Fibroblast of villous mesenchyme (primary cell): Measurements from ENCODE around the gene TOM1. TPM values are rescaled to one million over a fixed set of nuclear protein-coding genes. Genes with fewer than 3 reads are reported as not detected.
A peak's percentile ranks its signal among the peaks of the same experiment; 100 is the strongest.

Experiments used
- DNase-seq: peaks from one replicate; pipeline ENCODE4 v3.0.0-alpha.2; 2010; ENCODE audit warnings: low read depth
- H3K4me3 ChIP-seq: 2 replicates; pipeline ENCODE4 v1.5.1; 2011; ENCODE audit warnings: low read depth, mild to moderate bottlenecking, low read length
- total RNA-seq: library from RNA; depleted of rRNA; stranded (reverse); fragments of >200 nt; gene quantifications from 2 replicates; pipeline ENCODE4 v1.2.3, GENCODE V29; 2012
- TF ChIP-seq, protein P1 (sequence below): IDR thresholded peaks from 2 replicates; pipeline ENCODE4 v1.5.1; 2012; ENCODE audit warnings: low read depth, mild to moderate bottlenecking, low read length; ENCODE audit not compliant: insufficient read depth

Gene TOM1
- total RNA-seq, 1 donor: 53.1 TPM

DNA sequence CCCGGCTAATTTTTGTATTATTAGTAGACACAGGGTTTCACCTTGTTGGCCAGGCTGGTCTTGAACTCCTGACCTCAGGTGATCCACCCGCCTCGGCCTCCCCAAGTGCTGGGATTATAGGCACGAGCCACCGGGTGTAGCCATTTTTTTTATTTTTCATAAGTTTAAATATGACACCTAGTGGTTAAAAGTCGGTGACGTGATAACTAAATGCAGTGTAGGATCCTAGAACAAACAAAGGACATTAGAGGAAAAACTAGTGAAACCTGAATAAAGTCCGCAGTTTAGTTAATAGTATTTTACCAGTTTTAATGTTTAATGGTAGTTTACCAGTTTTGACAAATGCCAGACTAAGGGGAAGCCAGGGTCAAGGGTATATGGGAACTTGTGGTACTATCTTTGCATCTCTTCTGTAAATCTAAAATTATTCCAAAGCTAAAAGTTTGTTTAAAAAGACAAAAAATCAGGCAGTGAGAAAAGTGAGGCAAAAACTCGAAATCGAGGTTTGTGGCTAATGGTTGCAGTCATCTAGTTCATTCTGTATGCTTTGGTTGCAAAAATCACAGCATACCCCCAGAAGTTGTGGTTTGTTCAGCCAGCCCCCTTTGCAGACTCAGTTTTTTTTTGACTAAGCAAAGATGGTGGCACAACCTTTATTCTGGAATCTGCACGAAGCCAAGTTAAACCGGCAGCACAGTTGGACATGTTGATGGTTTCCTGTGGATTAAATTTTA, 29.6 kb downstream of the TOM1 start:
- TF ChIP-seq, protein P1, sequence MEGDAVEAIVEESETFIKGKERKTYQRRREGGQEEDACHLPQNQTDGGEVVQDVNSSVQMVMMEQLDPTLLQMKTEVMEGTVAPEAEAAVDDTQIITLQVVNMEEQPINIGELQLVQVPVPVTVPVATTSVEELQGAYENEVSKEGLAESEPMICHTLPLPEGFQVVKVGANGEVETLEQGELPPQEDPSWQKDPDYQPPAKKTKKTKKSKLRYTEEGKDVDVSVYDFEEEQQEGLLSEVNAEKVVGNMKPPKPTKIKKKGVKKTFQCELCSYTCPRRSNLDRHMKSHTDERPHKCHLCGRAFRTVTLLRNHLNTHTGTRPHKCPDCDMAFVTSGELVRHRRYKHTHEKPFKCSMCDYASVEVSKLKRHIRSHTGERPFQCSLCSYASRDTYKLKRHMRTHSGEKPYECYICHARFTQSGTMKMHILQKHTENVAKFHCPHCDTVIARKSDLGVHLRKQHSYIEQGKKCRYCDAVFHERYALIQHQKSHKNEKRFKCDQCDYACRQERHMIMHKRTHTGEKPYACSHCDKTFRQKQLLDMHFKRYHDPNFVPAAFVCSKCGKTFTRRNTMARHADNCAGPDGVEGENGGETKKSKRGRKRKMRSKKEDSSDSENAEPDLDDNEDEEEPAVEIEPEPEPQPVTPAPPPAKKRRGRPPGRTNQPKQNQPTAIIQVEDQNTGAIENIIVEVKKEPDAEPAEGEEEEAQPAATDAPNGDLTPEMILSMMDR: no peak
- DNase-seq: no peak
- H3K4me3 ChIP-seq: no peak overlapping the region

- no peak overlapping the region for H3K4me3 ChIP-seq
- TF ChIP-seq, protein P1: no peak
- DNase-seq: peak; percentile 97
These were observed 30.7 kb downstream of the TOM1 start for GRCh38 chr22:35330258-35330861.

DNA sequence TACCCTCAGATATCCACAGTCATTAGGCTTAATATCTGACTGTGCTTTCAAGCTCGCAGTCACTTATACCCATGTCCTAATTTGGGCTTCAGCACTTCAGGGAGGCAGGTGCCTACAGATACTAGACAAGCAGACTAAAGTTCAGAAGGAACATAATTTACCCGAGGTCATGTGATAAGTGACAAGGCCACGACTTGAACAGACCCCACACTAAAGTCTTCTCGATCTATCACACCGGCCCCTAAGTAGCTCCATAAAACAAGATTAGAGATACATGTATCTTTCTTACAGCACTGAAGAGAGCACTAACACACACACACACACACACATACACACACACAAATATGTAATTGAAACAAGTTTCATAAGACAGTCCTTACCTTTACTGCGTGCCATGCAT, 32.6 kb downstream of the TOM1 start:
- TF ChIP-seq, protein P1: no peak
- H3K4me3 ChIP-seq: no peak overlapping the region
- DNase-seq: no peak

DNA sequence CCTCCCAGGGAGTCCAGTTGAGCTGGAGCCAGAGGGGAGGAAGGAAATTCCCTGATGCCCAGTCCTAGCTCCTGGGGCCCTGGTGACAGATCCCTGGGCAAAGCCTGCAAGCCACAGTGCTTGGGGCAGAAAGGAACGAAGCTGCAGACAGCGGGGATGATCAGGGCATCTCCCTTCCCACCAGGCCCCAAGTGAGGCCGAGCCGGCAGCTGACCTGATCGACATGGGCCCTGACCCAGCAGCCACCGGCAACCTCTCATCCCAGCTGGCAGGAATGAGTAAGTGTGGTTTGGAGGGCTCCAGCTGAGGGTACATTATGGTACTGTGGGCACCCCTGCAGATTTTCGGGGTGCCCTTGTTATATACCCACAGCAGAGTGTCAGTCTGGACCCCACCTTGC, 33.5 kb downstream of the TOM1 start:
- H3K4me3 ChIP-seq: no peak overlapping the region
- no peak for DNase-seq
- TF ChIP-seq, protein P1: no peak

- TF ChIP-seq, protein P1: no peak
- H3K4me3 ChIP-seq: no peak overlapping the region
- no peak for DNase-seq
These were observed 34.3 kb downstream of the TOM1 start for GRCh38 chr22:35334004-35334403.

- DNase-seq: no peak
- no peak overlapping the region for H3K4me3 ChIP-seq
- TF ChIP-seq, protein P1: no peak
These were observed 35.8 kb downstream of the TOM1 start for GRCh38 chr22:35335468-35335867.
